C4-2B (cell line): ENCODE results near the gene CHST8.

Experiments
- H3K27ac ChIP-seq: fragments of 450-650 bp; 2 replicates; pipeline ENCODE4 v1.5.1; 2017
- CTCF ChIP-seq: fragments of 450-650 bp; conservative IDR thresholded peaks from 2 replicates; pipeline ENCODE4 v1.5.1; 2017; ENCODE audit warnings: mild to moderate bottlenecking
- ZFX ChIP-seq: fragments of 450-650 bp; IDR thresholded peaks from 2 replicates; pipeline ENCODE4 v1.6.1; 2017

The CHST8 gene

GRCh38 chr19:33618884-33619283 is 2.9 kb upstream of the CHST8 start:
- H3K27ac ChIP-seq, result no peak overlapping the region

GRCh38 chr19:33620611-33621010 is 1.1 kb upstream of the CHST8 start:
- TF ChIP-seq CTCF, result no peak
- TF ChIP-seq ZFX, result no peak
- H3K27ac ChIP-seq, result no peak overlapping the region

More at GRCh38 chr19:33618884-33619283, 2.9 kb upstream of the CHST8 start:
- TF ChIP-seq ZFX (no peak), CTCF (no peak)

- TF ChIP-seq CTCF, result no peak
- no peak for TF ChIP-seq ZFX
- H3K27ac ChIP-seq, result no peak overlapping the region
These were observed 528 bp upstream of the CHST8 start for GRCh38 chr19:33621065-33621785.

- TF ChIP-seq CTCF (no peak), ZFX (no peak)
- H3K27ac ChIP-seq, result no peak overlapping the region
These were observed 704 bp downstream of the CHST8 start for GRCh38 chr19:33622505-33622808.

- H3K27ac ChIP-seq, result no peak overlapping the region
These were observed 1.2 kb downstream of the CHST8 start for GRCh38 chr19:33622809-33623511.

GRCh38 chr19:33624586-33624985 is 2.8 kb downstream of the CHST8 start:
- TF ChIP-seq CTCF (no peak), ZFX (no peak)
- H3K27ac ChIP-seq, result no peak overlapping the region

More at GRCh38 chr19:33622809-33623511, 1.2 kb downstream of the CHST8 start:
- no peak for TF ChIP-seq ZFX
- no peak for TF ChIP-seq CTCF

GRCh38 chr19:33627526-33627925 is 5.8 kb downstream of the CHST8 start:
- H3K27ac ChIP-seq, result no peak overlapping the region
- TF ChIP-seq CTCF, result no peak
- TF ChIP-seq ZFX, result no peak
